ENCODE measurements around the gene GLRA3.
"Not testable (repeated sequence)": the region's sequence is repeated elsewhere in the genome, so short reads cannot be mapped to it uniquely, and the experiment has no call there.

GLRA3 gene

GRCh38 chr4:174828845-174829701 is at the start of gene GLRA3:
Gene GLRA3 (minus strand): TSS chr4:174829247. CDS start chr4:174828811, 436 bp downstream.
- DNase-seq: no peak

GRCh38 chr4:174874898-174875297 is 45.9 kb upstream of the GLRA3 start:
- no peak for DNase-seq

- DNase-seq: no peak
Observed at GRCh38 chr4:174873931-174874330, 44.9 kb upstream of the GLRA3 start.

GRCh38 chr4:174873146-174873545 is 44.1 kb upstream of the GLRA3 start:
- not testable (repeated sequence) for DNase-seq

- no peak for DNase-seq
Observed at GRCh38 chr4:174871407-174871806, 42.4 kb upstream of the GLRA3 start.

- DNase-seq: no peak
Observed at GRCh38 chr4:174870311-174870710, 41.3 kb upstream of the GLRA3 start.

- DNase-seq: no peak
Observed at GRCh38 chr4:174869339-174869738, 40.3 kb upstream of the GLRA3 start.

GRCh38 chr4:174867903-174868302 is 38.9 kb upstream of the GLRA3 start:
- DNase-seq: no peak

GRCh38 chr4:174865418-174865985 is 36.5 kb upstream of the GLRA3 start:
- no peak for DNase-seq

- no peak for DNase-seq
Observed at GRCh38 chr4:174864031-174864430, 35.0 kb upstream of the GLRA3 start.

GRCh38 chr4:174860588-174860987 is 31.5 kb upstream of the GLRA3 start:
- no peak for DNase-seq

- no peak for DNase-seq
Observed at GRCh38 chr4:174859904-174860303, 30.9 kb upstream of the GLRA3 start.

GRCh38 chr4:174856926-174857800 is 28.1 kb upstream of the GLRA3 start:
- no peak for DNase-seq

GRCh38 chr4:174855050-174855449 is 26.0 kb upstream of the GLRA3 start:
- no peak for DNase-seq

- no peak for DNase-seq
Observed at GRCh38 chr4:174853629-174854028, 24.6 kb upstream of the GLRA3 start.

GRCh38 chr4:174848596-174848995 is 19.5 kb upstream of the GLRA3 start:
- no peak for DNase-seq

GRCh38 chr4:174847801-174848427 is 18.9 kb upstream of the GLRA3 start:
- DNase-seq: no peak

- no peak for DNase-seq
Observed at GRCh38 chr4:174835536-174835935, 6.5 kb upstream of the GLRA3 start.

GRCh38 chr4:174834477-174834876 is 5.4 kb upstream of the GLRA3 start:
- DNase-seq: no peak

- DNase-seq: no peak
Observed at GRCh38 chr4:174826660-174827059, 2.4 kb downstream of the GLRA3 start.

GRCh38 chr4:174815282-174815681 is 13.8 kb downstream of the GLRA3 start:
- DNase-seq: no peak

GRCh38 chr4:174813292-174813691 is 15.8 kb downstream of the GLRA3 start:
- DNase-seq: no peak

GRCh38 chr4:174810834-174811233 is 18.2 kb downstream of the GLRA3 start:
- no peak for DNase-seq
